GM04503 (cell line): Measurements from ENCODE around the gene MMEL1.
A peak's percentile ranks its signal among the peaks of the same experiment; 100 is the strongest.
"Not testable (repeated sequence)": the region's sequence is repeated elsewhere in the genome, so short reads cannot be mapped to it uniquely, and the experiment has no call there.

Source experiments
- DNase-seq: peaks from one replicate; pipeline ENCODE4 v3.0.0-alpha.2; 2012; ENCODE audit warnings: low read depth

Gene MMEL1

DNA sequence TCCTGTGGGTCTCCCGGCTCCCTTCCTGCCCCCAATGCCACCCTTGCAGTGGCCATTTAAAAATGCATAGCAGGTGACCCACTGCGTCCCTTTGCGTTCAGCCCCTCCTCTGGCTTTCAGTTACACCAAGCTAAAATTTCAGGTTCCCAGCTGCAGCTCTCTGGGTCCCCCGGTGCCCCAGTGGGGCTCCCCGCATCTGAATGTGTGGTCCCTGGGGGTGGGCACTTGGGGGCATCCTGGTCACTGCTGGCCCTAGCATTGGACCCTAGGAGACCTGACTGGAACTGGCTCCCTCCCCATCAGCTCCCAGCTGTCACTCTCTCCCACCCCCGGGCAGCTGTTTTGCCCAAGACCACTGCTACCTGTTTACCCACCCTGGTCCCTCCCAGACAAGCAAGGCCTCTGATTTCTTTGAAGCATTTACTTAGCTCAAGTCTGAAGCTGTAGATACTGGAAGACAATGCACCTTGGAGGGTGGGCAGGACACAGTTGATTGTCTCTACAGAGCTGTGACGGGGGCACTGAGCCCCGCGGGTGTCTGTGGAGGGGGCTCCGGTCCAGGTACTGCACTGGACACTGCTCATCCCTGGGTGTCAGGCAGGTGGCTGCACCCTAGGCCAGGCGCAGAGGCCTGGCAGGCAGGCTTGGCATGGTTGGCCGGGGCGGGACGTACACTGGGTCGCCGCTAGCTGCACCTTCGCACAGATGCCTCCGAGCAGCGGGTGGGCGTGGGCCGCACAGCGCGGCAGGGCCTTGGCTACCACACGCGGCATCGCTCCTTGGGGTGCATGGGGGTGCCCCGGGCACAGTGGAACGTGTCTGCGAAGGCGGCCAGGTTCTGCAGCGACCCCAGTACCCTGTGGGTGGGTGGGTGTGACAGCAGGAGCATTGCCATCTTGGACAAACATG, 42.3 kb downstream of the MMEL1 start:
- DNase-seq, result no peak

DNA sequence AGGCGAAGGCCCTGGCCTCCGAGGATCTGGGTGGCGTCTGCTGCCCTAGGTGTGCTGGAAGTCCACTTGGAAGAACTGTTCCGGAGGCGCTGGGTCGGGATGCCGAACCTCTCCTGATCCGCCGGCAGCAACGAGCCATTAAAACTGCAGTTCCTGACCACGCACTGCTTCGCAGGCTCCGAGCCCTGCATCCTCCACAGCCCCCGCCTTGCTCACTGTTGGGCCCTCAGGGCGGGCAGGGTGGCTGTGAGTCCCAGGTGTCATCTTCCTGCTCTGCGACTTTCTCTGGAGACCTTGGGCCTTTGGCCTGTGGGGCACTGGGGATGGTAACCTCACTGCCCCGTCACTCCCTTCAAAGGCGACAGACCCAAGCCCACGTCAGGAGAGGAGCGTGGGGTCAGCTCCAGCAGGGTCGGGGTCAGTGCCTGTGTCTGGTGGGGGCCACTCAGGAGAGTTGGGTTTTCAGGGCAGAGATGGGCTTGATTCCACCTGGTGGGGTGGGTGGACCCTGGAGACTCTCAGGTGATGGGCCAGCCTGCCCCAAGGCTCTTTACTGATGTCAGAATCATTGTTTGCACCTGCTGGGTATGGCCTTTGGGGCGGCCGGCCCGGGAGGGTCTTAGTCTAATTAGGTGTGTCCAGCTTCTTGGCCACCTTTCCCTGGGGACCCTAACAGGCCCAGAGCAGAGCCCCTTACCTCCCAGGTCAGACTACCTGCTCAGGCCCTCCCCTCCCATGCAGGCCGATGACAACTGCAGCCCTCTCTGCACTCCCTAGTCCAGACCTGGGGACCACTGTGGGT, 43.2 kb downstream of the MMEL1 start:
- no peak for DNase-seq

DNA sequence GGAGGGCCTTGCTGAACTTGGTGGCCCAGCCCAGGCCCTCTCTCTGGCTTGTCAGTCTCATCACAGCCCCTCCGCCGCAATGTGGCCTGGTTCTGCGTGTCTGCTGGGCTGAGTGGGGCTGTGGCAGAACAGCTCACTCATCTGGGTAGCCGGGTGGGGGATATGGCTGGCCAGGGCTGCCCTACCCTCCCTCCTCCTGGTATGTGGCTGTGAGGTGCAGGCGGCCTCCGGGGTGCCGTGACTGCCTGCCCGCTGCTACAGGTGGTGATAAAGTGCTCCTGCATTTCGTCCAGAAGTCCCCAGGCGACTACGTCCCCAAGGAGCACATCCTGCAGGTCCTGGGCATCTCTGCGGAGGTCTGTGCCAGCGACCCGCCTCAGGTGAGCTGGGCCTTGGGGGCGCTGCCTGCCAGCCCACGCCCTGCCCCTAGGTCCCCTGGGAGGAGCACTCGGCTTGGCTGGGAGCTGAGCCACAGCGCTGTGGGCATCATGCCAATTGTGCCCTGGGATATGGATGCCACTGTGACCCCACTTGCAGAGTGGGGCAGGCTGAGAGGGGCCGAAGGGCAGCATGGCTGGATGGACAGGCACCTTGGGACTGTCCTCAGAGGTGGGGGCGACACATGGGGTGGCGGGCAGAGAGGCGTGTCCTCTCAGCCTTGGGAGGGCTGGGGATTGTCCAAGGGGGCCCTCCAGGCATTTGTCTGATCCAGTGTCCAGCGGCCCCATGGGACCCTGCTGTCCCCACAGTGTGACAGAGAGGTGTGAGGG, 44.0 kb downstream of the MMEL1 start:
- no peak for DNase-seq

- no peak for DNase-seq
Measured at GRCh38 chr1:2587860-2588571, 44.8 kb downstream of the MMEL1 start.

GRCh38 chr1:2587071-2587859, 45.6 kb downstream of the MMEL1 start:
- no peak for DNase-seq

GRCh38 chr1:2586154-2587070, 46.4 kb downstream of the MMEL1 start, which contains the start of gene PRXL2B:
Gene PRXL2B (plus strand): TSS chr1:2586777. CDS start chr1:2586886, 109 bp downstream.
- DNase-seq, result peak; percentile 90

GRCh38 chr1:2585318-2586092, 47.3 kb downstream of the MMEL1 start:
- DNase-seq, result no peak

GRCh38 chr1:2584686-2585317, 48.0 kb downstream of the MMEL1 start:
- DNase-seq, result no peak

DNA sequence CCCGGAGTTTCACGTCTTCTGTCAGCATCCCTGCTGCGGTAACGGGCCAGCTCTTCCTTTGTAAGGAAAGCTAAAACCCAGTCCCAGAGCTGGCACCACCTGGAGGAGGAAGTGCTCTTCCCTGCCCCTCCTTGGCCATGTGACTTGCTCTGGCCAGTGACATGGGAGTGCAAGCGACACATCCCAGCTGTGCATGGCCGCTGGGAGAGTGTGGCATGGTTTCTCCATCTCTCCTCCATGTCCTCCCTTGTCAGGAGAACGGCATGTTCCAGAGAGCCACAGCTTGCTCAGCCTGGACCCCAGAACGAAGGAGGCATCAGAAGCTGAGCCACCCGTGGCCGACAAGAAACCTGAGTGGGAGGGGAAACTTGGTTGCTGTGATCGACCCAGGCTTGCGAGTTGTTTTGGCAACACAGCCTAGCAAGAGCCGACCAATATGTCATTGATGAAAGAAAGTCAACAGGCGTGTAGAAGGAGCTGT, 48.9 kb downstream of the MMEL1 start:
- DNase-seq, result no peak

GRCh38 chr1:2583331-2583791, 49.5 kb downstream of the MMEL1 start:
- no peak for DNase-seq

DNA sequence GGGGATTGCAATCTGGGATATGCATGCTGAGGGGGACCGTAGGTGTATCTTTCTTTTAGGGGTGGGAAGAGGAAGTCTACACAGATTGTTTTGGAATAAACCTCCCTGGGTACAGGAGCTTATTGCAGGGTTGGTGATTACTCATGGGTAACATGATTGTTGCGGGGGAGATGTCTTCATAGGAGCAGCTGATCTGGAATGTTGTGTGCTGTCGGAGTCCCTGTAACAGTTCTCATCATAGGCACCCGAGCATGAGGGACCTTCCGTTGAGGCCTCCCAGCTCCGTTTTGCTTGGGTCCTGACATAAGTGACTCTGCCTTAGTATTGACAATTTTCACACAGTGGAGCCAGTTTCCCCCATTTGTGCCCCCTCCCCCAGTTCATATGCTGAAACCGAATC, 50.4 kb downstream of the MMEL1 start:
- DNase-seq, result no peak

- DNase-seq, result no peak
Measured at GRCh38 chr1:2580691-2581090, 52.1 kb downstream of the MMEL1 start.

DNA sequence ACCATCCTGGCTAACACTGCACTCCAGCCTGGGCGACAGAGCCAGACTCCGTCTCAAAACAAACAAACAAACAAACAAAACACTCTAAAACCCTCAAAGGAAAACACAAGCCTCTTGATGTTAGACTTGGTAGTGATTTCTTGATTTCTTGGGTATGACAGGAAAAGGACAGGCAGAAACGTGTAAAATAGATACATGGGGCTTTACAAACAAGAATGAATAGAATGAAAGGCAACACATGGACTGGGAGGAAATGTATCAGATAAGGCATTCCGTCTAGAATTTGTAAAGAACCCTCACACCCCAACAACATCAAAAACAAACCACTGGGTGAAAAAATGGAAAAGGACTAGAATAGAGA, 54.1 kb downstream of the MMEL1 start:
- DNase-seq, result no peak

GRCh38 chr1:2577565-2578075, 55.2 kb downstream of the MMEL1 start:
- not testable (repeated sequence) for DNase-seq

DNA sequence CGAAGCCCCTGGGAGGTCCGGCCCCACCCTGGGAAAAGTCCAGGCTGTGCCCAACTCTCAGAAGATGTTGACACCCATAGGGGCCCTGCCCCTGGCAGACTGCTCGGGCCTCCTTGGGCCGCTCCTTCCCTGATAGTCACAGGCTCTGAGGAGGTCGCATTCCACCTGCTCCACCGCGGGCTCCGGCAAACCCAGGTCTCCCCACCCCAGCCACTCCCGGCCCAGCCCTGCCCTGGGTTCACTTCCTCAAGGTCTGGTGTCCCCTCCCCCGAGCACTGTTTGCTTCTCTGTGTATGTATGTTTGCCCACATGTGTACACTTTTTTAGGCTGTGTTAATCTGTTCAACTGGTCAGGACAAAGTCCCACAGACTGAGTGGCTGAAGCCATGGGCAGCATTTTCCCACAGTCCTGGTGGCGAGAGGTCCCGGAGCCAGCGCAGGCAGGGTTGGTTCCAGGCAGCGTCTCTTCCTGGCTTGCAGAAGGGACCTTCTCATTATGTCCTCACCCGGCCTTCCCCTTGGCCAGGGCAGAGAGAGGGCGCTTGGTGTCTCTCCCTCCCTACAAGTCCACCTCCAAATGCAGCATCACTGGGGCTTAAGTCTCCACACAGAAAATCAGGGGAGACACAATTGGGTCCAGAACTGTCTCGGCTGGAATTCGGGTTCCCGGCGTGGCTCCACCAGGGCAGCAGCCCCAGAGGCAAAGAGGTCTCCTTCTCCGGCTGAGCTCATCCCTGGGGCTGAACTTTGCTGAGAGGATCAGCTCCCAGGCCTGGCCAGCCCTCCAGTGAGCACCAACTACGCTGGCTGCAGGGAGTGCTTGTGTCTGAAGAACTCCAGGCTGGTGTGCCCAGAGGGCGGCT, 56.8 kb downstream of the MMEL1 start:
- DNase-seq, result no peak

DNA sequence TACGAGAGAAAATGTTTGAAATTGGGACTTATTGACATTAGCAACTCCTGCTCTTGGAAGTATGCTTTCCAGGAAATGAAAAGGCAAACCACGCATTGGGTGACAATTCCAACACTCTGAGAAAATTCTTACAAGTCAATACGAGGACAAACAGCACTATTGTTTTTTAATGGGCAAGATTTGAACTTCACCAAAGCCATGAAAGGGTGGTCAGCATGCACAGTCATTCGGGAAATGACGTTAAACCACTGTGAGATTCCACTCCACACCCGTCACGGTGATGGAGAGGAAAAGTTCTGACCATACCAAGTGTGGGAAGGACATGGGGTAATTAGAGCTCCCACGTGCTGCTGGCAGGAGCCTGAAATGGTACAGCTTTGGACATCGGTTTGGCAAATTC, 58.5 kb downstream of the MMEL1 start:
- DNase-seq, result no peak
